Measurements from ENCODE around the gene ARID1B. TPM values are rescaled to one million over a fixed set of nuclear protein-coding genes. Genes with fewer than 3 reads are reported as not detected.

The ARID1B gene
- total and polyA plus RNA-seq, 9 of the 15 experiments (the other 6 are each of a cell fraction or from before 2014, with no cell fraction given): 12.5 to 50.5 (median 25.8) TPM

DNA sequence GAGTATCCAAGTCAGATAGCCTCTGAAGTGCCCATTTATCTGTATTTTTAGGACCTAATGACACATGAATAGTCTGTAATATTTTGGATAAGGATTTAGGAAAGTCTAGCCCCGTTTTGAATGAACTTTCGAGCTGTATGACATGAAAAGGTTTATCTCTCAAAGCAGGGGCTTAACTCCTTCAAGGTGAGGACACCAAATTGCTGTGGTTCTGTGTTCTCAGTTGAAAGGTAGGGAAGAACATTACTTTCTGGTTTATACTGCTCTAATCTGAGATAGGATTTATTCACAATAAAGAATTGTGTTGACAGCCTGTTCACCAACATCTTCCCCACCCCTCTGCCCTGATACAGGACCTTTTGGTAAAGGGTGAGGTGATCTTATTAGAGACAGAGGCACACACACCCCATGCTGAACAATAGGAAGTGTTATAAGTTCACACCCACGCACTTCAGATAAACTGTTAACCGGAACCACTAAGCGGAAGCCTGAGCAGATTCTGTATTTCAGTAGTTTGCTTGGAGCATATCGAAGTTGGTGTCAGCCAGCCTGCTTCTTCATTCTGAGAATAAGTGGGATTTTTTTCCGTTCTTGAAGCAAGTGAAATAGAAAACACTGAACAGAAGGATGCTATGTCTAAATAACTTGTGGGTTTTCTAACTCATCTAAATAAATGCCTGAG, 322.9 kb downstream of the ARID1B start (continued):
- TF ChIP-seq CHD4 (IDR thresholded peaks at IDR 0.05; ENCODE audit: insufficient read depth, insufficient replicate concordance, low read depth, low read length, poor library complexity, severe bottlenecking): no peak
- no peak for TF ChIP-seq CREBBP (IDR thresholded peaks at IDR 0.05; ENCODE audit: low read depth, low read length)
- no peak for TF ChIP-seq RFX5 (IDR thresholded peaks at IDR 0.05; ENCODE audit: low read depth, low read length)
- TF ChIP-seq, protein P1, sequence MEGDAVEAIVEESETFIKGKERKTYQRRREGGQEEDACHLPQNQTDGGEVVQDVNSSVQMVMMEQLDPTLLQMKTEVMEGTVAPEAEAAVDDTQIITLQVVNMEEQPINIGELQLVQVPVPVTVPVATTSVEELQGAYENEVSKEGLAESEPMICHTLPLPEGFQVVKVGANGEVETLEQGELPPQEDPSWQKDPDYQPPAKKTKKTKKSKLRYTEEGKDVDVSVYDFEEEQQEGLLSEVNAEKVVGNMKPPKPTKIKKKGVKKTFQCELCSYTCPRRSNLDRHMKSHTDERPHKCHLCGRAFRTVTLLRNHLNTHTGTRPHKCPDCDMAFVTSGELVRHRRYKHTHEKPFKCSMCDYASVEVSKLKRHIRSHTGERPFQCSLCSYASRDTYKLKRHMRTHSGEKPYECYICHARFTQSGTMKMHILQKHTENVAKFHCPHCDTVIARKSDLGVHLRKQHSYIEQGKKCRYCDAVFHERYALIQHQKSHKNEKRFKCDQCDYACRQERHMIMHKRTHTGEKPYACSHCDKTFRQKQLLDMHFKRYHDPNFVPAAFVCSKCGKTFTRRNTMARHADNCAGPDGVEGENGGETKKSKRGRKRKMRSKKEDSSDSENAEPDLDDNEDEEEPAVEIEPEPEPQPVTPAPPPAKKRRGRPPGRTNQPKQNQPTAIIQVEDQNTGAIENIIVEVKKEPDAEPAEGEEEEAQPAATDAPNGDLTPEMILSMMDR (IDR thresholded peaks at IDR 0.05 in 2 of 3, conservative IDR thresholded peaks at IDR 0.05 in 1 of 3; ENCODE audit: insufficient read depth in 2 of 3, low read depth in 1 of 3, low read length in 3 of 3): no peak
- no peak for TF ChIP-seq ZNF217 (CRISPR knock-in tag; IDR thresholded peaks at IDR 0.05)
- TF ChIP-seq RB1 (IDR thresholded peaks at IDR 0.05; ENCODE audit: low read depth): no peak
- no peak for TF ChIP-seq ZSCAN32 (CRISPR knock-in tag; IDR thresholded peaks at IDR 0.05)
- peak in 1 of 2 experiments; percentile 52; a peak in 1 of 4 replicates for TF ChIP-seq KDM1A (IDR thresholded peaks at IDR 0.05)
- TF ChIP-seq SMARCA5 (IDR thresholded peaks at IDR 0.05): no peak
- no peak for TF ChIP-seq NFIX (CRISPR knock-in tag; IDR thresholded peaks at IDR 0.05; ENCODE audit: low read depth)
- TF ChIP-seq, protein P2, sequence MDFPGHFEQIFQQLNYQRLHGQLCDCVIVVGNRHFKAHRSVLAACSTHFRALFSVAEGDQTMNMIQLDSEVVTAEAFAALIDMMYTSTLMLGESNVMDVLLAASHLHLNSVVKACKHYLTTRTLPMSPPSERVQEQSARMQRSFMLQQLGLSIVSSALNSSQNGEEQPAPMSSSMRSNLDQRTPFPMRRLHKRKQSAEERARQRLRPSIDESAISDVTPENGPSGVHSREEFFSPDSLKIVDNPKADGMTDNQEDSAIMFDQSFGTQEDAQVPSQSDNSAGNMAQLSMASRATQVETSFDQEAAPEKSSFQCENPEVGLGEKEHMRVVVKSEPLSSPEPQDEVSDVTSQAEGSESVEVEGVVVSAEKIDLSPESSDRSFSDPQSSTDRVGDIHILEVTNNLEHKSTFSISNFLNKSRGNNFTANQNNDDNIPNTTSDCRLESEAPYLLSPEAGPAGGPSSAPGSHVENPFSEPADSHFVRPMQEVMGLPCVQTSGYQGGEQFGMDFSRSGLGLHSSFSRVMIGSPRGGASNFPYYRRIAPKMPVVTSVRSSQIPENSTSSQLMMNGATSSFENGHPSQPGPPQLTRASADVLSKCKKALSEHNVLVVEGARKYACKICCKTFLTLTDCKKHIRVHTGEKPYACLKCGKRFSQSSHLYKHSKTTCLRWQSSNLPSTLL (IDR thresholded peaks at IDR 0.05): no peak
- 0 out of 2 replicates have a peak, but pooled peaks have one; percentile 43 for TF ChIP-seq JUND (IDR thresholded peaks at IDR 0.05; ENCODE audit: borderline replicate concordance, low read depth, low read length)
- no peak for TF ChIP-seq JUND (tag; IDR thresholded peaks at IDR 0.05; ENCODE audit: borderline replicate concordance, low read depth, low read length)
- TF ChIP-seq, protein P3, sequence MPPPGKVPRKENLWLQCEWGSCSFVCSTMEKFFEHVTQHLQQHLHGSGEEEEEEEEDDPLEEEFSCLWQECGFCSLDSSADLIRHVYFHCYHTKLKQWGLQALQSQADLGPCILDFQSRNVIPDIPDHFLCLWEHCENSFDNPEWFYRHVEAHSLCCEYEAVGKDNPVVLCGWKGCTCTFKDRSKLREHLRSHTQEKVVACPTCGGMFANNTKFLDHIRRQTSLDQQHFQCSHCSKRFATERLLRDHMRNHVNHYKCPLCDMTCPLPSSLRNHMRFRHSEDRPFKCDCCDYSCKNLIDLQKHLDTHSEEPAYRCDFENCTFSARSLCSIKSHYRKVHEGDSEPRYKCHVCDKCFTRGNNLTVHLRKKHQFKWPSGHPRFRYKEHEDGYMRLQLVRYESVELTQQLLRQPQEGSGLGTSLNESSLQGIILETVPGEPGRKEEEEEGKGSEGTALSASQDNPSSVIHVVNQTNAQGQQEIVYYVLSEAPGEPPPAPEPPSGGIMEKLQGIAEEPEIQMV (tag; conservative IDR thresholded peaks at IDR 0.05; ENCODE audit: low read depth): no peak
- TF ChIP-seq ZNF77 (CRISPR knock-in tag; IDR thresholded peaks at IDR 0.05): no peak
- 0 out of 2 replicates have a peak, but pooled peaks have one; percentile 13 for TF ChIP-seq FOSL1 (tag; conservative IDR thresholded peaks at IDR 0.05)
- TF ChIP-seq, protein P4, sequence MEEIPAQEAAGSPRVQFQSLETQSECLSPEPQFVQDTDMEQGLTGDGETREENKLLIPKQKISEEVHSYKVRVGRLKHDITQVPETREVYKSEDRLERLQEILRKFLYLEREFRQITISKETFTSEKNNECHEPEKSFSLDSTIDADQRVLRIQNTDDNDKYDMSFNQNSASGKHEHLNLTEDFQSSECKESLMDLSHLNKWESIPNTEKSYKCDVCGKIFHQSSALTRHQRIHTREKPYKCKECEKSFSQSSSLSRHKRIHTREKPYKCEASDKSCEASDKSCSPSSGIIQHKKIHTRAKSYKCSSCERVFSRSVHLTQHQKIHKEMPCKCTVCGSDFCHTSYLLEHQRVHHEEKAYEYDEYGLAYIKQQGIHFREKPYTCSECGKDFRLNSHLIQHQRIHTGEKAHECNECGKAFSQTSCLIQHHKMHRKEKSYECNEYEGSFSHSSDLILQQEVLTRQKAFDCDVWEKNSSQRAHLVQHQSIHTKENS (CRISPR knock-in tag; IDR thresholded peaks at IDR 0.05): no peak
- TF ChIP-seq BDP1 (IDR thresholded peaks at IDR 0.05; ENCODE audit: insufficient read depth, insufficient read length): no peak
- no peak for TF ChIP-seq ADNP (tag; IDR thresholded peaks at IDR 0.05)
- TF ChIP-seq BCL6 (CRISPR knock-in tag; IDR thresholded peaks at IDR 0.05): no peak
- no peak for TF ChIP-seq GTF2A2 (tag; IDR thresholded peaks at IDR 0.05)
- TF ChIP-seq, protein P5, sequence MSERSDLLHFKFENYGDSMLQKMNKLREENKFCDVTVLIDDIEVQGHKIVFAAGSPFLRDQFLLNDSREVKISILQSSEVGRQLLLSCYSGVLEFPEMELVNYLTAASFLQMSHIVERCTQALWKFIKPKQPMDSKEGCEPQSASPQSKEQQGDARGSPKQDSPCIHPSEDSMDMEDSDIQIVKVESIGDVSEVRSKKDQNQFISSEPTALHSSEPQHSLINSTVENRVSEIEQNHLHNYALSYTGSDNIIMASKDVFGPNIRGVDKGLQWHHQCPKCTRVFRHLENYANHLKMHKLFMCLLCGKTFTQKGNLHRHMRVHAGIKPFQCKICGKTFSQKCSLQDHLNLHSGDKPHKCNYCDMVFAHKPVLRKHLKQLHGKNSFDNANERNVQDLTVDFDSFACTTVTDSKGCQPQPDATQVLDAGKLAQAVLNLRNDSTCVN (CRISPR knock-in tag; IDR thresholded peaks at IDR 0.05): no peak
